SK-MEL-5 (cell line): ENCODE measurements around the gene GPR143. TPM values are rescaled to one million over a fixed set of nuclear protein-coding genes. Genes with fewer than 3 reads are reported as not detected.

Source experiments
- DNase-seq: peaks from one replicate; pipeline ENCODE4 v3.0.0-alpha.2; 2016; ENCODE audit warnings: low read depth, low spot score
- in situ Hi-C: cut with HindIII; loops from 2 replicates; pipeline ENCODE4 v1.10.0; 2016; ENCODE audit warnings: low sequenced_read_pairs, high pct_unique_total_duplicates, low pct_unique_long_range_greater_than_20kb
- total RNA-seq: library from RNA; depleted of rRNA; stranded (reverse); fragments of >200 nt; shearing (Covaris generic); gene quantifications from 2 replicates; pipeline ENCODE4 v1.2.3, GENCODE V29; 2014

GPR143 gene
- total RNA-seq, 1 experiment from 2014 or later, result 207 TPM

DNA sequence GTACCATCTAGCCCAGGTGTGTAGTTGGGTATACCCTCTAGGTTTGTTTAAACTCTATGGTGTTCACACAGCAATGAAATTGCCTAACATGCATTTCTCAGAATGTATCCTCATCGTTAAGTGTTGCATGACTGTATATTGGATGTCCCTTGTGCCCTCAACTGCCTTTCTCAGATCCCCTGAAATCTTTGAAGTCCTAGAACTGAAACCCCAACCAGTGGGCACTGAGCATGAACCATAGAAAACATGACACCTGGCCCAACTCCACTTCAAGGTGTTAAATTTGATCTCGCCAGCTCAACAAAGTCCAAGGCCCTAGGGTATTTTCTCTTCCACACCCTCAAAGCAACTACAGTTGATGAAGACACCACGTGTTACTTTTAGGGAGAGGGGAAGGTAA lies 35.6 kb downstream of the GPR143 start:
- in situ Hi-C loops, result no loop called here
- DNase-seq, result no peak

- in situ Hi-C loops, result no loop called here
Measured at GRCh38 chrX:9729171-9729885, 36.3 kb downstream of the GPR143 start.

GRCh38 chrX:9728261-9728660 lies 37.4 kb downstream of the GPR143 start:
- in situ Hi-C loops, result no loop called here
- DNase-seq, result no peak

More at GRCh38 chrX:9729171-9729885, 36.3 kb downstream of the GPR143 start:
- peak; percentile 86 for DNase-seq

- DNase-seq, result no peak
- in situ Hi-C loops, result no loop called here
Measured at GRCh38 chrX:9724711-9725110, 40.9 kb downstream of the GPR143 start.

DNA sequence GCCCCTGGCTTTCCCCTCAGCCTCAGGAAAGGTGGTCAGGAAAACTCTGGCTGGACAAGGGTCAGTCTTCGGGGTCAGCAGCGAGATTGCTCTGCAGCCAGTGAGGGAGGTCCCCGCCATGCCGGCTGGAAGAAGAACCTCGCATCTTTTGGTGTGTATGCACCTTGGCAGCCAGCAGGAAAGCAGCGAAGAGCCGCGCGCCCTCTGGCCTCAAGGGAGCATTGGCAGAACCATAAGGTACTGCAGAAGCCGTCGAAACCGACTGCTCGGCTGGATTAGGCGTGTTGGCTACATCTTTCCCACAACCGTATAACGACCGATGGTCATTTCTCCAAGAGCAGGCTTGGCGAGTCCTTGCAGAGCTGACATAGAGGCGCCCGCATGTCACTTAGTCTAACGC lies 48.3 kb downstream of the GPR143 start:
- in situ Hi-C loops, result no loop called here
- DNase-seq, result no peak

DNA sequence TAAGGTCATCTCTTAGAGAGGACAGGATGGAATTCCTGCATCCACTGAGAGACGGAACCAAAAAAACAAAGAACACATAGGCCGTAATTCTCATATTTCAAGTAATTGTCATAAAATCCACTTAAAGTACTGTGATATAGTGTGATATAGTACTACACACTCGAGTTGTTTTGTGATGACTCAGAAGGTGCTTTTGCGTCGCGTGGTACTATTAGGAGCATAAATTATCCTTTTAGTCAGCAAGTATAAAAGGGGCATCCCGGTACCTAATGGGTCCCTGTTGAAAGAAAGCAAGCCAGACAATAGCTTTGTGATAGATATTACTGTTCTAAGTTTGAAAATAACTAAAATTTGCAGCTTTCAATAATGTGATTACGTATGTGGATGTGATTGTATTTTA lies 55.3 kb downstream of the GPR143 start:
- DNase-seq, result no peak
- in situ Hi-C loops, result no loop called here

DNA sequence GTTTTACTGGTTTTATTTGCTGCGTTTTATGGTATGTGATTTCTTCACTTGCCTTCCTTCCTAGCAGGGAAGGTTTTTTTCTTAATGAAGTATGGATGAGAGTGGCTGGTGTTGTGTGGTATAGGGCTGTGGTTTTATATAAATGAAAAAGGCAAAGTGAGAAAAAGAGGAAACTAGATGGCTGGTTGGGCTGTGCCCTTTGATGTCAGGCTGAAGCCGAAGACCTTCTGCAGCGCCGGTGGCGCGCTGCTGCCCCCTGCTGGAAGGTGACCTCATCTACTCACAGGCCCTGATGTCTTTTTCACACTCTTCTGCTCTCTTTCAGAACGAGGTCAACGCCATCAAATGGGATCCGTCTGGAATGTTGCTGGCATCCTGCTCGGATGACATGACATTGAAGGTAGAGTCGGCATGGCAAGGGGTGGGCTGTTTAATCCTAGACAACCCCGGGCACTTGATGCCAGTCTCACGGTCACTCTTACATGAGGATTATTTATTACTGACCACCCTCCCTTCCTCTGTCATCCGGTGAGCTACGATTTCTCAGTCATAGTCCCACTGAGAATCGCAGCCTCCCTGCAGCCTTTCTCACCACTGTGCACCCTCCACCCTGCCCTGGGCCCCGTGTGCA lies 56.6 kb downstream of the GPR143 start:
- in situ Hi-C loops, result no loop called here
- DNase-seq, result peak; percentile 64

- no peak for DNase-seq
- in situ Hi-C loops, result no loop called here
Measured at GRCh38 chrX:9708086-9708485, 57.6 kb downstream of the GPR143 start.

DNA sequence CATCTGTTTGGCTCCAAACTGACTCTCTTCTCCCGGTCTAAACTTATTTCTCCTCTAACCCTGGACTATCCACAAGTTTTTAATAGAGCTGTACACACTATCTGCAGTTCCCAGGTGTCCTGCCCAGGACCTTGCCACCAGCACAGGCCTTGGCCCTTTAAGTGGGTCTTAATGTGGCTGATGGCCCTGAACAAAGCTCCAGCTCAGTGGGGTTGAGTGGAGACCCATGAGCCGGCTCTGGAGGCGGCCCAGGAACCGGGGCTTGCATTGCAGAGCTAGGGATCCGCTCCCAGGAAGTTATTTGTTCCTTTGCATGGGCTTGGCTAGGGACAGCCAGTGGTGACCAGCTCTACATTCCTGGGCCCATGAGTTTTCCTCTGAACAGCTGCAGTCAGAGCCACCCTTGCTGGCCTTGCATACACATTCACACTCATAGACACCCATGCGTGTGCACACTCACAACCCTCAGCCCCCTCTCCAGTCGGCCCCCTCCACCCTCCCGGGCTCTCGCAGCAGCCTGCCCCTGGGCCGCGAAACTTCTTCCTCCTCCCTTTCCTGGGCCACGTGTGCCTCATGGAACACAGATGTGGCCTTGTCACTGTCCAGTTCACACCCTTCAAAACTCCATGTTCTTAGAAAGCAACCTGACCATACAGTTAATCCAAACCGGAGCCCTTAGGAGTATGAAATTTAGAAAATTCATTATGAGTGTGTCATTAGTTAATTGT lies 58.2 kb downstream of the GPR143 start:
- in situ Hi-C loops, result no loop called here
- DNase-seq, result no peak

DNA sequence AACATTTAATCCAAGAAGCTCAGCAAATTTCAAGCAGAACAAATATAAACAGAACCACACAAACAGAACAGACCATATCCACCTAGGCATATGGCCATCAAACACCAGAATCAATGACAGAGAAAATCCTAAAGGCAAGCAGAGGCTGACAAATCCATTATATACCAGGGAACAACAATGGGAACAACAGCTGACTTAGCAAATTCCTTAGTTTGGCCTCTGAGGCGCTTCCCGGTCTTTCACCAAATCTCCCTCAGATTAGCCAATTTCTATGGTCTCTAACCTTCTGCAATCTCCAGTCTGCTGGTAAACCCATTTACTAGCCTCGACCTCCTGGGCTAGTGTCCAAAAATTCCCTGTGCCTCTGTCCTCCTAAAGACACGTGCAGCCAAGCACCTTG lies 59.2 kb downstream of the GPR143 start:
- in situ Hi-C loops, result no loop called here
- no peak for DNase-seq

DNA sequence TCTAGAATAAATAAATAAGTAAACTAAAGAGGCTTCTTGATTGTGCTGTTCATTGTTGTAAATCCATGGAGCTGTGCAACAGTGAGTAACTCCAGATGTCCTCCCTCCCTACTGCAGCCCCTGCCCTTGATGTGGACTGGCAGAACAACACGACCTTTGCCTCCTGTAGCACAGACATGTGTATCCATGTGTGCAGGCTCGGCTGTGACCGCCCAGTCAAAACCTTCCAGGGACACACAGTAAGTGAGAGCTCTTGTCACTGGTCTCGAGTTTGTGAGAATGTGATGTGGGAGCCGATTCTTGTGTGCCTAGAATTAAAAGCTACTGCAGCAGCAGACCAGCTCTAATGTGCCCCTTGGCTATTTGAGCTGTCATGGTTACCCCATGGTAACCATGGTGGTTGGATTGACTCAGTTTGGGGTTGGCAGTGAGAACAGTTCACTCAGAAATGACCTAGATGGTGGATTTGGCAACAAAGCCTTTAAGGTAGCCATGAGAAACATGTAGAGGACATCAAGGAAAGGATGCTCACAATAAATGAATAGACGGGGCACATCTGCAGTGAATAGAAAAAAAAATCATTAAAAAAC lies 60.7 kb downstream of the GPR143 start:
- no peak for DNase-seq
- in situ Hi-C loops, result no loop called here

GRCh38 chrX:9703406-9703805 lies 62.2 kb downstream of the GPR143 start:
- in situ Hi-C loops, result no loop called here
- no peak for DNase-seq

DNA sequence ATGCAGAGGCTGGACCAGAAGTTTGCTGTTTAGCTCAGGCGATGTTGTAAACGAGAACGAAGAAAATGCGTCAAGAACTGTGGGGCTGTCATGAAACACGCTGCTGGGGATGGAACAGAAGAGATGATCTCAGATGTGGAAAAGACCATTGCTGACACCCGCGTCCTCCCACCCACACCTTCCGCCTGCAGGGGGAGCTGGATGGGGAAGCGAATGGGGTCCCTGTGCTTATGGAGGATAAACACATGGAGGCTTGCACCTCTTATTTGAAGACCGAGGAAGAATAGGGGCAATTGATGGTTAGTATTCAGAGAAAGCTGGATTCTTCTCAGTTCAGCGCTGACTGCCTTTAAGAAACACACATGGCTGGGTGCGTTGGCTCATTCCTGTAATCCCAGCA lies 63.9 kb downstream of the GPR143 start:
- in situ Hi-C loops, result no loop called here

GRCh38 chrX:9700555-9700954 lies 65.1 kb downstream of the GPR143 start:
- in situ Hi-C loops, result no loop called here
- DNase-seq, result no peak

More for the DNA sequence above, 63.9 kb downstream of the GPR143 start:
- no peak for DNase-seq

GRCh38 chrX:9698576-9698975 lies 67.1 kb downstream of the GPR143 start:
- in situ Hi-C loops, result no loop called here
- DNase-seq, result no peak

DNA sequence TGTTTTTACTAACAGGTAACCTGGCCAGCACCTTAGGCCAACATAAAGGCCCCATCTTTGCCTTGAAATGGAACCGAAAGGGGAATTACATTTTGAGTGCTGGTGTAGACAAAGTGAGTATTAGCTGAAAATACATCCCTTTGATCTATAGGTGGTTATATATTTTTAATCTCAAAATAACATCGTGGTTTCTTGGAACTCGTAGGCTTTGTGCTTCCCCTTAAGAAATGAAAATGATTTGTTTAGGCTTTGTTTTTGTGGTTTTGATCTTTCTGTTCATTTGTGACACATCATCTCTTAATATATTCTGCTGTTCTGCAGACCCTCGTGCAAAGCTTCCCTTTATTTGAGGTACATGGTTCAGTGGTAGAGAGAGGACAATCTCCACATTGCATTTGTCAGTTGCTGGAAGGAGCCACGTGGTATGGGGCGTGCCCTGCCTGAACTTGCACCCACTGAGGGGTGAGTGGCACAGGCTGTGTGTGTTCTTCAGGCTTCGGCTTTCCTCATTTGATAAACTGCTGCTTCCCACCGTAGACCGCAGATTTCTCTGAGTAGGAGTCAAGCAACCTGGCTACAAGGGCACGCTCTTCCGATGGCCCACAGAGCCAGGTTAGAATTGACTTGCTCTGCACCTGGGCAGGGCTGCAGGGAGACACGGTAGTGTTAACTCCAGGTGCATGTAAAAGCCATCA lies 72.2 kb downstream of the GPR143 start:
- in situ Hi-C loops, result no loop called here
- no peak for DNase-seq

DNA sequence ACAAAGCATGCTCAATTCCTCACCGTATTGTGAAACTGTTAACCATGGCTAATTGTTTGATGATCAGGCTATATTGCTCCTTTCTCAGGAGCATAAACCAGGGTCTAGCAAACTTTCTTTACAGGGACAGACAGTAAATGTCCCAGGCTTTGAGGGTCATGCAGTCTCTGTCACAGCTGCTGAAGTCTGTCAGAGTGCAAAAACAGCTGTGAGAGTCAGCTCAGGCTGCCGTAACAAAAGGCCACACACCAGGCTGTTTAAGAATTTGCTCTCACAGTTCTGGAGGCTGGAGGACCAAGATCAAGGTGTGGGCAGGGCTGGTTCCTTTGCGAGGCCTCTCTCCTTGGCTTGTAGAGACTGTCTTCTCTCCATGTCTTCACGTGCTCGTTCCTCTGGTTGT lies 75.6 kb downstream of the GPR143 start:
- DNase-seq, result no peak
- in situ Hi-C loops, result no loop called here

- in situ Hi-C loops, result no loop called here
- no peak for DNase-seq
Measured at GRCh38 chrX:9688833-9689232, 76.8 kb downstream of the GPR143 start.
